ENCODE measurements around the gene PPOX.

- TF ChIP-seq CTCF (IDR thresholded peaks at IDR 0.05) (no peak), EP300 (IDR thresholded peaks at IDR 0.05) (no peak)
Observed at GRCh38 chr1:161185282-161185682, 19.1 kb downstream of the PPOX start.

Data from ovary (tissue), 3 donors.